Skeletal muscle tissue (tissue), 4 donors: ENCODE measurements around the gene TGFBR3. TPM values are rescaled to one million over a fixed set of nuclear protein-coding genes. Genes with fewer than 3 reads are reported as not detected.
A peak's percentile ranks its signal among the peaks of the same experiment; 100 is the strongest.

Source experiments
- H3K27ac ChIP-seq: one replicate; pipeline ENCODE4 v1.7.0; 2013; ENCODE audit warnings: mild to moderate bottlenecking, low read depth, low read length, inconsistent platforms
- H3K27me3 ChIP-seq, 3 donors: one replicate each; pipeline ENCODE4 v1.7.0; 2013; ENCODE audit warnings: low read length in 3 of 3; ENCODE audit not compliant: control insufficient read depth in 3 of 3, insufficient read depth in 3 of 3
- H3K36me3 ChIP-seq, 3 donors: one replicate each; pipeline ENCODE4 v1.7.0; 2013; ENCODE audit warnings: low read length in 3 of 3; ENCODE audit not compliant: control insufficient read depth in 3 of 3, insufficient read depth in 3 of 3
- H3K4me1 ChIP-seq, 3 donors: one replicate each; pipeline ENCODE4 v1.7.0; 2013; ENCODE audit warnings: low read length in 3 of 3, mild to moderate bottlenecking in 3 of 3; ENCODE audit not compliant: control insufficient read depth in 3 of 3, insufficient read depth in 3 of 3
- H3K4me3 ChIP-seq, 3 donors: one replicate each; pipeline ENCODE4 v1.7.0; 2013; ENCODE audit warnings: low read length in 3 of 3
- H3K9ac ChIP-seq, 3 donors: one replicate each; pipeline ENCODE4 v1.7.0; 2013; ENCODE audit warnings: low read length in 3 of 3, mild to moderate bottlenecking in 3 of 3, moderate library complexity in 2 of 3, low read depth in 1 of 3
- H3K9me3 ChIP-seq, 3 donors: one replicate each; pipeline ENCODE4 v1.7.0; 2013; ENCODE audit warnings: low read length in 3 of 3; ENCODE audit not compliant: control insufficient read depth in 3 of 3
- total RNA-seq: library from RNA; depleted of rRNA; stranded (reverse); fragments of >200 nt; gene quantifications from one replicate; pipeline ENCODE4 v1.2.3, GENCODE V29; 2014
- donor health status: Osteomylitis.

Gene TGFBR3
- total RNA-seq, 1 donor from 2014 or later, result 54.3 TPM

GRCh38 chr1:91784616-91785015, 101.3 kb downstream of the TGFBR3 start:
- Histone ChIP-seq H3K9ac (no peak overlapping the region), H3K27ac (no peak overlapping the region), H3K4me3 (no peak overlapping the region), H3K27me3 (no peaks in the 10 kb centered on the region), H3K4me1 (peaks cover 13 to 46% (median 30%) of the 10 kb centered on the region in 3 donors), H3K36me3 (no peaks in the 10 kb centered on the region), H3K9me3 (no peaks in the 10 kb centered on the region)

- H3K27ac ChIP-seq, result no peak overlapping the region
- peaks cover 14 to 46% (median 26%) of the 10 kb centered on the region in 3 donors for H3K4me1 ChIP-seq
- H3K4me3 ChIP-seq, result no peak overlapping the region
- no peak overlapping the region for H3K9ac ChIP-seq
- no peaks in the 10 kb centered on the region for H3K36me3 ChIP-seq
- H3K9me3 ChIP-seq, result no peaks in the 10 kb centered on the region
- no peaks in the 10 kb centered on the region for H3K27me3 ChIP-seq
These were observed 101.8 kb downstream of the TGFBR3 start for GRCh38 chr1:91784191-91784590.

GRCh38 chr1:91783423-91784170, 102.4 kb downstream of the TGFBR3 start:
- Histone ChIP-seq H3K36me3 (no peaks in the 10 kb centered on the region), H3K9me3 (no peaks in the 10 kb centered on the region), H3K27ac (no peak overlapping the region), H3K9ac (no peak overlapping the region), H3K27me3 (no peaks in the 10 kb centered on the region), H3K4me3 (no peak overlapping the region), H3K4me1 (peaks cover 14 to 45% (median 25%) of the 10 kb centered on the region in 3 donors)

GRCh38 chr1:91781901-91782622, 103.9 kb downstream of the TGFBR3 start:
- Histone ChIP-seq H3K4me3 (no peak overlapping the region), H3K27ac (no peak overlapping the region), H3K36me3 (no peaks in the 10 kb centered on the region), H3K27me3 (no peaks in the 10 kb centered on the region), H3K9me3 (no peaks in the 10 kb centered on the region), H3K9ac (no peak overlapping the region), H3K4me1 (peaks cover 15 to 39% (median 25%) of the 10 kb centered on the region in 3 donors)

- Histone ChIP-seq H3K27me3 (no peaks in the 10 kb centered on the region), H3K9me3 (no peaks in the 10 kb centered on the region), H3K9ac (no peak overlapping the region), H3K4me3 (no peak overlapping the region), H3K4me1 (peaks cover 17 to 39% (median 32%) of the 10 kb centered on the region in 3 donors), H3K36me3 (no peaks in the 10 kb centered on the region), H3K27ac (peak overlapping the region; percentile 19)
These were observed 104.6 kb downstream of the TGFBR3 start for GRCh38 chr1:91781371-91781825.

GRCh38 chr1:91779548-91780021, 106.4 kb downstream of the TGFBR3 start:
- Histone ChIP-seq H3K4me1 (peaks cover 15 to 33% (median 28%) of the 10 kb centered on the region in 3 donors), H3K9me3 (no peaks in the 10 kb centered on the region), H3K27me3 (no peaks in the 10 kb centered on the region), H3K27ac (peak overlapping the region; percentile 17), H3K36me3 (no peaks in the 10 kb centered on the region), H3K9ac (no peak overlapping the region), H3K4me3 (no peak overlapping the region)

- H3K27ac ChIP-seq, result no peak overlapping the region
- H3K9ac ChIP-seq, result no peak overlapping the region
- H3K4me3 ChIP-seq, result no peak overlapping the region
- no peaks in the 10 kb centered on the region for H3K27me3 ChIP-seq
- peaks cover 15 to 30% (median 25%) of the 10 kb centered on the region in 3 donors for H3K4me1 ChIP-seq
- no peaks in the 10 kb centered on the region for H3K36me3 ChIP-seq
- no peaks in the 10 kb centered on the region for H3K9me3 ChIP-seq
These were observed 107.0 kb downstream of the TGFBR3 start for GRCh38 chr1:91778964-91779363.

- no peak overlapping the region for H3K4me3 ChIP-seq
- no peaks in the 10 kb centered on the region for H3K9me3 ChIP-seq
- peaks cover 14 to 20% (median 18%) of the 10 kb centered on the region in 3 donors for H3K4me1 ChIP-seq
- no peak overlapping the region for H3K9ac ChIP-seq
- no peak overlapping the region for H3K27ac ChIP-seq
- no peaks in the 10 kb centered on the region for H3K27me3 ChIP-seq
- H3K36me3 ChIP-seq, result no peaks in the 10 kb centered on the region
These were observed 108.2 kb downstream of the TGFBR3 start for GRCh38 chr1:91777630-91778300.

GRCh38 chr1:91777196-91777595, 108.8 kb downstream of the TGFBR3 start:
- Histone ChIP-seq H3K27ac (no peak overlapping the region), H3K9ac (no peak overlapping the region)

More at GRCh38 chr1:91777196-91777595, 108.8 kb downstream of the TGFBR3 start:
- Histone ChIP-seq H3K27me3 (no peaks in the 10 kb centered on the region), H3K9me3 (no peaks in the 10 kb centered on the region), H3K36me3 (no peaks in the 10 kb centered on the region), H3K4me1 (peaks cover 11 to 16% (median 14%) of the 10 kb centered on the region in 3 donors), H3K4me3 (no peak overlapping the region)
